Memory B cell (primary cell): Measurements from ENCODE around the gene UBQLN1.
A peak's percentile ranks its signal among the peaks of the same experiment; 100 is the strongest.
"Not testable (repeated sequence)": the region's sequence is repeated elsewhere in the genome, so short reads cannot be mapped to it uniquely, and the experiment has no call there.

Source experiments
- ATAC-seq: fragments of 150-1000 bp; cut with Tn5 transposase; 2 replicates; pipeline ENCODE4 v1.10.0; 2021; ENCODE audit warnings: low read depth, mild to moderate bottlenecking, moderate library complexity
- DNase-seq, 2 donors: peaks; one replicate each; pipeline ENCODE4 v3.0.0; 2022; ENCODE audit warnings: low spot score in 2 of 2
- H3K27ac Mint-ChIP-seq: one replicate; pipeline ENCODE4 v1.8.0; 2022; ENCODE audit warnings: mild to moderate bottlenecking, moderate library complexity, mixed read lengths
- H3K27me3 Mint-ChIP-seq: one replicate; pipeline ENCODE4 v1.8.0; 2022; ENCODE audit warnings: mixed read lengths
- H3K36me3 Mint-ChIP-seq: one replicate; pipeline ENCODE4 v1.8.0; 2022; ENCODE audit warnings: mild to moderate bottlenecking, mixed read lengths
- H3K4me1 Mint-ChIP-seq: one replicate; pipeline ENCODE4 v1.8.0; 2022; ENCODE audit warnings: mixed read lengths
- H3K4me3 Mint-ChIP-seq: one replicate; pipeline ENCODE4 v1.8.0; 2022; ENCODE audit warnings: mild to moderate bottlenecking, moderate library complexity, mixed read lengths
- H3K9me3 Mint-ChIP-seq: one replicate; pipeline ENCODE4 v1.8.0; 2022; ENCODE audit warnings: mixed read lengths

Gene UBQLN1

DNA sequence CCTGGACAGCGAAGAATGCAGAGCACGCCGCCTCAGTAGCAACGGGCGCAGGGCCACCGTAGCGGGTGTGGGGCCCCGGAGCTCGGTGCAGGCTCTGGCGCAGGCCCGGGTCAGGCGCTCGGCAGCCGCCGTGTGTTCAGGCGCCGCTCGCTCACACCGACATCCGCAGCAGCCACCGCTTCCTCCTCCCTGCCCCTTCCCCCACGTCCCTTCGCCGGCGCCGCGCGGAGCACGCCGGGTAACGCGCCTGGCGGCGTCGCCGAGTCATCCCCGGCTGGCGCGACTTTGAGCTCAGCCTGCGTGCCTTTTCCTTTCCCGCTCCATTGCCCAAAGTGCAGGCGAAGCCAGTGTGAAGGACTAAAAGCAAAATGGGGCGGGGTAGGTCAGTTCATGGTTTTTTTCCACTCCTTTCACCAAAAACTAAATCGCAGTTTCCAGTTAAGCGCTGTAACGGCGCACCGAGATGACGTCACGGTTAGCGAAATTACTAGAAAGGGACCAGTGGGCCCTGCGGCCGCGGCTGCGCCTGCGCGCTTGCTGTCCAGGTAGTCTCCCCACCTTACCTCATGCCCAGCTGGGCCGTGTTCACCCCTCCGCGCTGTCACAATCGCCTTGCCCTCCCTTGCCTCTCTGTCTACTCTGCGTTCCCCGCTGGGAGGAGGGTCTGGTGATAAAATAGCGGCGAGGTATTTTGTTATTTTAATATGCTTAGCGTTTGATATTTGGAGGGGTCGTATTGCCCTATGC lies at the start of gene UBQLN1:
Gene UBQLN1, minus strand, starts transcription at position 191 of the 747 bp plus-strand sequence. CDS start 279 bp downstream, outside the sequence.
- H3K27ac Mint-ChIP-seq = peak within 1 kb of the TSS; percentile 100
- no peaks in the 10 kb centered on the region for H3K36me3 Mint-ChIP-seq
- ATAC-seq (peak; percentile 82), DNase-seq (peak; percentile 90 to 95)
- peak within 1 kb of the TSS; percentile 100 for H3K4me3 Mint-ChIP-seq
- H3K4me1 Mint-ChIP-seq = peaks cover 26% of the 10 kb centered on the region
- no peaks in the 10 kb centered on the region for H3K27me3 Mint-ChIP-seq
- H3K9me3 Mint-ChIP-seq = no peaks in the 10 kb centered on the region

DNA sequence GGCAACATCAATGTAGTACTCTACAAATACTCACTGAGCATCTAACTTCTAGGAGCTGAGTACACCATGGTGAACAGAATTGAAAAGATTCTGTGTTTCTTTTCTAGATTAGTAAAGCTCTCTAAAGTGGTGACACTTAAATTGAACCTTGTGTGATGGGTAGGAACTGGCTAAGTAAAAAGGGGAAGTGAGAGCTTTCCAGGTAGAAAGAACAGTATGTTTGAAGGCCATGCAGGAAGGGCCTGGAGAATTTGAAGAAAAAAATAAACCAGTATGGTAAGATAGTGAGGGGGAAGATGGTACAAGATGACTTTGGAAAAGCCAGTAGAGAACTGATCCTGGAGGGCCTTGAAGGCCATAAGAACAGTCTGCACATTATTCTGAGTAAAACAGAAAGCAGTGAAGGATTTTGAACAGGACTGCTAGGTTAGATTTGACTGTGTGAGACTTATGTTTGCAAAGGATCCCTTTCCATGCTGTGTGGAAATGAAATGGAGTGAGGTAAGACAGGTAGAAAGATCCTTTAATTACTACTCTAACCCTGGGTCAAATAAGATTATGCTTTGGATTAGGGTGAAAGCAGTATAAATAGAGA lies 46.7 kb upstream of the UBQLN1 start:
- no peak overlapping the region for H3K27ac Mint-ChIP-seq
- peaks cover 10% of the 10 kb centered on the region for H3K36me3 Mint-ChIP-seq

GRCh38 chr9:83749706-83750105 lies 41.9 kb upstream of the UBQLN1 start:
- H3K4me1 Mint-ChIP-seq = peaks cover 4% of the 10 kb centered on the region
- ATAC-seq = no peak
- no peaks in the 10 kb centered on the region for H3K27me3 Mint-ChIP-seq
- H3K36me3 Mint-ChIP-seq = peaks cover 11% of the 10 kb centered on the region
- no peak overlapping the region for H3K27ac Mint-ChIP-seq
- H3K9me3 Mint-ChIP-seq = no peaks in the 10 kb centered on the region
- no peak overlapping the region for H3K4me3 Mint-ChIP-seq
- no peak for DNase-seq

More for the DNA sequence above, 46.7 kb upstream of the UBQLN1 start:
- peaks cover 4% of the 10 kb centered on the region for H3K4me1 Mint-ChIP-seq
- H3K27me3 Mint-ChIP-seq = no peaks in the 10 kb centered on the region
- DNase-seq (no peak), ATAC-seq (peak; percentile 79)
- no peak overlapping the region for H3K4me3 Mint-ChIP-seq
- no peaks in the 10 kb centered on the region for H3K9me3 Mint-ChIP-seq

DNA sequence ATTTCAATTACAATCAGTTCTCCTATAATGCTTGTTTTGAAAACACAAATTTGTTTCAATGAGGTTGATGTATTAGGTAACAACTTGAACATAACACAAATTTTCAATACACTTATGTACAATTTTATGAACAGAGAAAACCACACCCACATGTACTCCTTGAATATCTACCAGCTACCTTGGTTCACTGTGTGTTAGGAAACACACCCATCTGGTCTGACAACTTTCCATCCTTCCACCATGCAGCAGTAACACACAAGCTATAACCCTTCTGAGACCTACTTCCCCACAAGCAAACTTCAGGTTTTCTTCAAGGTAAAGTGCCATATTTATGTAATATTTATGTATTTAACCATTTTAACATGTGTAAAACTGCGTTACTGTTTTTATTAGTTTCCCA lies 36.4 kb upstream of the UBQLN1 start:
- H3K9me3 Mint-ChIP-seq = no peaks in the 10 kb centered on the region

GRCh38 chr9:83733739-83734138 lies 26.0 kb upstream of the UBQLN1 start:
- Mint-ChIP-seq H3K9me3 (peaks cover 4% of the 10 kb centered on the region), H3K27me3 (no peaks in the 10 kb centered on the region), H3K4me3 (no peak overlapping the region), H3K4me1 (no peaks in the 10 kb centered on the region), H3K36me3 (no peaks in the 10 kb centered on the region), H3K27ac (no peak overlapping the region)
- no peak for ATAC-seq
- DNase-seq = no peak

More for the DNA sequence above, 36.4 kb upstream of the UBQLN1 start:
- Mint-ChIP-seq H3K4me3 (no peak overlapping the region), H3K27ac (no peak overlapping the region), H3K4me1 (no peaks in the 10 kb centered on the region), H3K27me3 (no peaks in the 10 kb centered on the region), H3K36me3 (peaks cover 9% of the 10 kb centered on the region)
- no peak for DNase-seq
- ATAC-seq = no peak

DNA sequence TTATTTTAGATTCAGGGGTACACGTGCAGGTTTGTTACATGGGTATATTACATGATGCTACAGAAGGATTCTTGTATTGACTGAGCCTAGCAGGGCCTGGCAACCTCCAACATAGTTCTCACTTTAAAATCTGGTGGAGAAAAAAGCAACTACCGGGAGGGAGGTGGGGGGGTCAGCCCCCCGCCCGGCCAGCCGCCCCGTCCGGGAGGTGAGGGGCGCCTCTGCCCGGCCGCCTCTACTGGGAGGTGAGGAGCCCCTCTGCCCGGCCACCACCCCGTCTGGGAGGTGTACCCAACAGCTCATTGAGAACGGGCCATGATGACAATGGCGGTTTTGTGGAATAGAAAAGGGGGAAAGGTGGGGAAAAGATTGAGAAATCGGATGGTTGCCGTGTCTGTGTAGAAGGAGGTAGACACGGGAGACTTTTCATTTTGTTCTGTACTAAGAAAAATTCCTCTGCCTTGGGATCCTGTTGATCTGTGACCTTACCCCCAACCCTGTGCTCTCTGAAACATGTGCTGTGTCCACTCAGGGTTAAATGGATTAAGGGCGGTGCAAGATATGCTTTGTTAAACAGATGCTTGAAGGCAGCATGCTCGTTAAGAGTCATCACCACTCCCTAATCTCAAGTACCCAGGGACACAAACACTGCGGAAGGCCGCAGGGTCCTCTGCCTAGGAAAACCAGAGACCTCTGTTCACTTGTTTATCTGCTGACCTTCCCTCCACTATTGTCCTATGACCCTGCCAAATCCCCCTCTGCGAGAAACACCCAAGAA lies 21.0 kb upstream of the UBQLN1 start:
- not testable (repeated sequence) for H3K4me1 Mint-ChIP-seq, ATAC-seq, H3K9me3 Mint-ChIP-seq

DNA sequence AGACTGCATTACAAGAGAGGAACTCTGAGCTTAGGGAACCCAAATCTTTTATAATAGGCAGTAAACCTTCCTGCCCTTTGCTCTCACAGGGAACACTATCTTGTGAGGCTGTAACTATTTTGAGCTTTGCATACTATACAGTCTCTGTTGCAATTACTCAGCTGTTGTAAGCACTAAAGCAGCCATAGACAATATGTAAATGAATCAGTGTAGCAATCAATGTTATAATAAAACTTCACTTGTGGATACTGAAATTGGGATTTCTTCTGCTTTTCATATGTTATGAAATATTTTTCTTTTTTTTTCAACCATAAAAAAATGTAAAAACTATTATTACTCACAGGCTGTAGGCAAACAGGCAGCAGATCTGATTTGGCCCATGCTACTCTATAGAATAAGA lies 16.7 kb upstream of the UBQLN1 start:
- H3K27me3 Mint-ChIP-seq = no peaks in the 10 kb centered on the region
- H3K36me3 Mint-ChIP-seq = no peaks in the 10 kb centered on the region
- no peak for DNase-seq
- no peaks in the 10 kb centered on the region for H3K9me3 Mint-ChIP-seq
- no peak overlapping the region for H3K4me3 Mint-ChIP-seq
- H3K4me1 Mint-ChIP-seq = no peaks in the 10 kb centered on the region
- H3K27ac Mint-ChIP-seq = no peak overlapping the region
- ATAC-seq = no peak

More for the DNA sequence above, 21.0 kb upstream of the UBQLN1 start:
- DNase-seq, H3K27ac Mint-ChIP-seq, H3K4me3 Mint-ChIP-seq, H3K36me3 Mint-ChIP-seq, H3K27me3 Mint-ChIP-seq: not testable (repeated sequence)

DNA sequence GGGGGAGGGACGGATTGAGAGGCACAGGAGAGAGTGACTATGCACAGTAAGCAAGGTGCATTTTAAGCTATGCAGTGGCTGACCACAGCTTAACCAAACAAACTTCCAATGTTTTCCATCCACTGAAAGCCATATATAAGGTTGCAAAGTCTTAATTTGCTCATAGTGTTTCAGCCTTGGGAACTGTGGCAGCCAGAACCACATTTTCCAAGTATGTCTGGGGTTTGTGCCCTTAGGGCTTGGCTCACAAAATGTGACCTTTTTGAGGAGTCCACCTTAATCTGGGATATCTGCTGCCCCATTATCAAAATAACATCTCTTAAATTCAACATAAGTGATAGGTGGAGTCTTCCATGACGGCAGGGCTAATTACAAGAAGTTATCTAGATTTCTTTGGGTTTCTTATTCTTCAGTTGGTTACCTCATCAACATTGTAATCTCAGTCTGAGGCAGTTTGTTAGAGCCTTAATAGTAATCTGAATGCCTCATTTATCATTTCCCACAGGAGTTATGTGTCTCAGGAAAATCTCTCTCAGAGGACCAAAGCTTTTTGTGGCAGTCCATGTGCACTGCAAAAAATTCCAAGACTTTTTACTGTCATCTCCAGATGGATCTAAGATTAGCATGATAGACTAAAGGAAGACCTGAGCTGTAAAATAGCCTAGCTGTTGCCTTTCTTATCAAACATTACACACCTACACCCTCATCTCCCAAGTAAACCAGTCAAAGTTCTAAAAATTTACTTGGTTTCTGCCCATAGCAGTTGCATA lies 15.2 kb upstream of the UBQLN1 start:
- Mint-ChIP-seq H3K36me3 (no peaks in the 10 kb centered on the region), H3K4me3 (no peak overlapping the region), H3K4me1 (no peaks in the 10 kb centered on the region), H3K9me3 (no peaks in the 10 kb centered on the region), H3K27ac (no peak overlapping the region), H3K27me3 (no peaks in the 10 kb centered on the region)
- ATAC-seq (no peak), DNase-seq (no peak)

DNA sequence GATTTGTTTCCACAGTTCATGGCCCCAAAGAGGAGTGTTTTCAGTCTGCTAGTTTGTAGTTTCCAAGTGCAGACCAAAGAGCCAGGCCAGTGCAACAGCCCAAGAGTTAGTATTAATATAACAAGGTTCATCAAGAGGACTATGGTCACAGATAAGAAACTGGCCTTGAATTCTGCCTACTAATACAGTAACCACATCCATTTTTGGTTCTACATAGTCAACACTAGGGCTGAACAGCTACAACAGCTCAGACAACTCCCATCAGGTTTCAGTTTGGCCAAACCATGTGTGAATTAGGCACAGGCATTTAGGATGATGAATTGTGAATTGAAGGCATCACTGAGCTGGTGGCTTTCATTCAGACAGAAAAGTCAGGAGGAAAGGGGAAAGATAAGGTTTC lies 13.8 kb upstream of the UBQLN1 start:
- no peaks in the 10 kb centered on the region for H3K9me3 Mint-ChIP-seq
- no peaks in the 10 kb centered on the region for H3K36me3 Mint-ChIP-seq
- DNase-seq = no peak
- no peaks in the 10 kb centered on the region for H3K4me1 Mint-ChIP-seq
- H3K4me3 Mint-ChIP-seq = no peak overlapping the region
- ATAC-seq = no peak
- no peak overlapping the region for H3K27ac Mint-ChIP-seq
- H3K27me3 Mint-ChIP-seq = no peaks in the 10 kb centered on the region

GRCh38 chr9:83715794-83716193 lies 8.0 kb upstream of the UBQLN1 start:
- Mint-ChIP-seq H3K27me3 (no peaks in the 10 kb centered on the region), H3K9me3 (no peaks in the 10 kb centered on the region), H3K27ac (no peak overlapping the region), H3K36me3 (no peaks in the 10 kb centered on the region), H3K4me1 (no peaks in the 10 kb centered on the region), H3K4me3 (no peak overlapping the region)
- DNase-seq (no peak), ATAC-seq (no peak)

DNA sequence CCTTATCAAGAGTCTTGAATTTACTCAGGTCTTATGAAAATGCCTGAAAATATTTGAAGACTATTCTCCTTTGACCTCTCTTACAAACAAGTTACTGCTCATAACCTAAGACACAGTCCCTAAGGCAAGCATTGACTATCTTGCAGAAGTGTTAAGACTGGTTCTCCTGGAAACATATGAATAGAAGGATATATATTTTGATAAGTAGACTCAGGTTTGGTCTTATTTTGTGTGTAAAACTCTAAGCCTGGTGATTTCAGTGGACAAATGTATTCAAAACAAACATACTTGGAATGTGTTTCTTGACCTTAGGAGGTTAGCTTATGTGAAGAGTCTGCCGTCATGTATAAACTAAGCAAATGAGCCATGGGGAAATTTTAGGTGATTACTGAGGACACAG lies 7.5 kb upstream of the UBQLN1 start:
- H3K4me3 Mint-ChIP-seq = no peak overlapping the region
- H3K27ac Mint-ChIP-seq = no peak overlapping the region
- H3K9me3 Mint-ChIP-seq = no peaks in the 10 kb centered on the region
- no peaks in the 10 kb centered on the region for H3K36me3 Mint-ChIP-seq
- no peak for ATAC-seq
- H3K27me3 Mint-ChIP-seq = no peaks in the 10 kb centered on the region
- H3K4me1 Mint-ChIP-seq = no peaks in the 10 kb centered on the region
- no peak for DNase-seq

GRCh38 chr9:83714329-83714728 lies 6.6 kb upstream of the UBQLN1 start:
- Mint-ChIP-seq H3K27me3 (no peaks in the 10 kb centered on the region), H3K36me3 (no peaks in the 10 kb centered on the region), H3K4me3 (no peak overlapping the region), H3K27ac (no peak overlapping the region), H3K4me1 (peaks cover 1% of the 10 kb centered on the region), H3K9me3 (no peaks in the 10 kb centered on the region)
- no peak for DNase-seq
- ATAC-seq = peak; percentile 75

DNA sequence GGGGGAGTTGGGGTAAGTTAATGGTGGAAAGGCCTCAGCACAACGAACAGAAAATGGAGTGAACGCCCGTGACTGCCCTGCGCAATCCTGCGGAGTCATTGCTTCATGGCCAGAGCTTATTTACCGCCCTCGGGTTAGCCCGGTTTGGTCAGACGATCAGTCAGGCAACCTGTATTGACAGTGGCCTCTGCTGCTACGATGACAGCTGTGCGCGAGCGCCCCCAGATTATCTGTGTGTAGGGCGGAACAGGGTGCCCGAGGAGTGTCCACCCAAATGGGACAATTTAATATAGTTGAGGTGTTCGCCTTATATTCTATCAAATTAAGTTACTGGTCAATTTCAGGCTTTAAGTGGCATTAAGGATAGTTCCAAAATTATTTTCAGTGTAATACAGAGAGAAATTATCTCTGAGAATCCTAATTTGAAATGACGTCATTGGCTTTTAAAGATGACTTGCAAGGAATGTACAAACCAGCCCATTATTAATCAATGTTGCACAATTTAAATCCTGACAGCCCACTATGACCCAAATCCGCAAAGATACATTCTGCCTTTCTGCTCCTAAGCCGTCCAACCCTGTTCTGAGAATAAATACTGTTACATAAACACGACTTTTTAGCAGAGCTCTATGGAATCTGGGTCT lies 879 bp upstream of the UBQLN1 start:
- H3K27me3 Mint-ChIP-seq = no peaks in the 10 kb centered on the region
- peaks cover 24% of the 10 kb centered on the region for H3K4me1 Mint-ChIP-seq
- peak overlapping the region; percentile 100 for H3K4me3 Mint-ChIP-seq
- peak overlapping the region; percentile 100 for H3K27ac Mint-ChIP-seq
- DNase-seq = peak in 1 of 2 donors; percentile 51
- peak; percentile 44 for ATAC-seq
- H3K9me3 Mint-ChIP-seq = no peaks in the 10 kb centered on the region
- H3K36me3 Mint-ChIP-seq = no peaks in the 10 kb centered on the region
